ENCODE results near the gene SUSD2. TPM values are rescaled to one million over a fixed set of nuclear protein-coding genes. Genes with fewer than 3 reads are reported as not detected.

The SUSD2 gene
- total and polyA plus RNA-seq, 2 of the 4 experiments (the other 2 are of a cell fraction), result 0.18 to 1.6 TPM

GRCh38 chr22:24147666-24148065 lies 33.6 kb upstream of the SUSD2 start:
- Histone ChIP-seq H4K5ac (ENCODE audit: low read depth, low read length) (peak overlapping the region; percentile 86), H3K14ac (replicated peaks; ENCODE audit: low read depth, low read length) (peak overlapping the region; percentile 62), H2BK5ac (ENCODE audit: low read depth, low read length, poor library complexity, severe bottlenecking) (peak overlapping the region; percentile 96), H3K4me2 (ENCODE audit: low read depth, low read length) (no peak overlapping the region), H2BK120ac (ENCODE audit: low read depth, low read length) (peak overlapping the region; percentile 92), H2AK9ac (replicated peaks; ENCODE audit: low read depth, low read length, poor library complexity) (peak overlapping the region; percentile 3), H2AK5ac (ENCODE audit: low read depth, low read length) (peak overlapping the region; percentile 96), H4K91ac (ENCODE audit: insufficient read depth, low read depth, low read length) (peak overlapping the region; percentile 89), H3K56ac (ENCODE audit: extremely low read depth, insufficient read depth, low read length) (peak overlapping the region; percentile 17; the same call in 1 of the 2 replicates), H3K18ac (ENCODE audit: low read depth, low read length) (peak overlapping the region; percentile 79), H3K9ac (ENCODE audit: low read depth, low read length) (peak overlapping the region; percentile 5; the same call in 1 of the 2 replicates), H3K27me3 (ENCODE audit: control insufficient read depth, insufficient read depth, low read length) (no peaks in the 10 kb centered on the region), H3K27ac (ENCODE audit: insufficient read depth, low read length) (peak overlapping the region; percentile 87), H3K36me3 (ENCODE audit: control insufficient read depth, insufficient read depth, low read length) (no peaks in the 10 kb centered on the region), H2AFZ (replicated peaks; ENCODE audit: low read length, poor library complexity) (peak overlapping the region; percentile 61), H3K79me1 (ENCODE audit: low read depth in 1 of 2, low read length in 2 of 2) (peaks cover 27 to 78% of the 10 kb centered on the region in 2 experiments; a peak in 3 of 4 replicates), H4K20me1 (ENCODE audit: insufficient read depth, low read length) (peaks cover 20% of the 10 kb centered on the region), H3K4ac (ENCODE audit: low read depth, low read length) (peak overlapping the region; percentile 91), H3K9me3 (ENCODE audit: control insufficient read depth, insufficient read depth, low read length) (no peaks in the 10 kb centered on the region), H3K4me1 (ENCODE audit: control insufficient read depth, insufficient read depth, low read length) (peaks cover 46% of the 10 kb centered on the region), H3K9me1 (ENCODE audit: insufficient read depth, low read length) (peaks cover 74% of the 10 kb centered on the region), H3K23ac (ENCODE audit: low read depth, low read length) (peak overlapping the region; percentile 19), H4K8ac (ENCODE audit: low read depth in 2 of 2, low read length in 2 of 2) (peak overlapping the region; percentile 44 to 80; a peak in 3 of 4 replicates), H2BK15ac (ENCODE audit: low read depth, low read length) (peak overlapping the region; percentile 69; the same call in 2 of the 3 replicates), H2BK20ac (ENCODE audit: low read depth, low read length) (peak overlapping the region; percentile 81), H3K4me3 (ENCODE audit: insufficient read depth, low read depth, low read length) (no peak overlapping the region)
- dilution Hi-C loops (cut with HindIII; ENCODE audit: low sequenced_read_pairs, unreplicated experiment), result no loop called here
- in situ Hi-C loops (cut with MboI; ENCODE audit: low sequenced_read_pairs), result no loop called here
- ChIA-PET POLR2A (ENCODE audit: unreplicated experiment) (interaction anchor here (0.6 kb wide), 1 partner anchor 8 kb away, joined by 7 read pairs; no protein-coding TSS in a partner anchor), CTCF (interaction anchor here (2.7 kb wide), 1 partner anchor 9 kb away, joined by 19 read pairs; no protein-coding TSS in a partner anchor)
- BruUV-seq (replicated peaks), result no TSS peak
- DNase-seq (no peak), ATAC-seq (ENCODE audit: low read depth) (no peak)
- 80% methylated on average over 3 of the region's 3 CpGs; no CpG with 5 or more reads in 1 of the 2 experiments for WGBS, 2 experiments (ENCODE audit: extremely low coverage in 2 of 2, insufficient read length in 1 of 2)
- no peak for TF ChIP-seq ELK1 (IDR thresholded peaks at IDR 0.05; ENCODE audit: borderline replicate concordance, low read depth, low read length)
- TF ChIP-seq CEBPB (IDR thresholded peaks at IDR 0.05; ENCODE audit: low read depth, low read length), result no peak
- TF ChIP-seq BHLHE40 (IDR thresholded peaks at IDR 0.05; ENCODE audit: low read depth, low read length), result no peak
- TF ChIP-seq MAZ (IDR thresholded peaks at IDR 0.05; ENCODE audit: borderline replicate concordance, low read depth, low read length), result no peak
- TF ChIP-seq CHD1 (IDR thresholded peaks at IDR 0.05; ENCODE audit: low read depth, low read length), result no peak
- no peak for TF ChIP-seq MAFK (IDR thresholded peaks at IDR 0.05; ENCODE audit: low read depth, low read length)
- no peak for TF ChIP-seq RCOR1 (IDR thresholded peaks at IDR 0.05; ENCODE audit: insufficient replicate concordance, low read length)
- no peak for TF ChIP-seq USF2 (IDR thresholded peaks at IDR 0.05; ENCODE audit: low read depth, low read length)
- no peak for TF ChIP-seq RAD21 (IDR thresholded peaks at IDR 0.05; ENCODE audit: low read length)
- no peak for TF ChIP-seq FOS (IDR thresholded peaks at IDR 0.05; ENCODE audit: low read depth, low read length)
- intact Hi-C loops (cut with micrococcal nuclease), result loop anchor here (2.0 kb wide), 1 partner anchor 137 kb away; the partner anchor contains the start of gene CABIN1

Measured in IMR-90 (cell line).